ENCODE results near the gene TWNK.

Gene TWNK

GRCh38 chr10:101006593-101007098 lies 19.3 kb downstream of the TWNK start:
- no peak for TF ChIP-seq CTCF (conservative IDR thresholded peaks at IDR 0.05; ENCODE audit: low read length)
- DNase-seq (ENCODE audit: low read depth) = no peak
- no peak overlapping the region for H3K4me3 ChIP-seq (ENCODE audit: low read length)

- H3K4me3 ChIP-seq (ENCODE audit: low read length) = no peak overlapping the region
- DNase-seq (ENCODE audit: low read depth) = no peak
- no peak for TF ChIP-seq CTCF (conservative IDR thresholded peaks at IDR 0.05; ENCODE audit: low read length)
Observed at GRCh38 chr10:101007099-101007711, 19.9 kb downstream of the TWNK start.

- no peak overlapping the region for H3K4me3 ChIP-seq (ENCODE audit: low read length)
- TF ChIP-seq CTCF (conservative IDR thresholded peaks at IDR 0.05; ENCODE audit: low read length) = no peak
- DNase-seq (ENCODE audit: low read depth) = no peak
Observed at GRCh38 chr10:101007915-101008822, 20.8 kb downstream of the TWNK start.

GRCh38 chr10:101008823-101009423 lies 21.6 kb downstream of the TWNK start:
- no peak for TF ChIP-seq CTCF (conservative IDR thresholded peaks at IDR 0.05; ENCODE audit: low read length)
- H3K4me3 ChIP-seq (ENCODE audit: low read length) = no peak overlapping the region
- DNase-seq (ENCODE audit: low read depth) = no peak

GRCh38 chr10:101010329-101010728 lies 23.0 kb downstream of the TWNK start:
- no peak for TF ChIP-seq CTCF (conservative IDR thresholded peaks at IDR 0.05; ENCODE audit: low read length)
- DNase-seq (ENCODE audit: low read depth) = no peak
- no peak overlapping the region for H3K4me3 ChIP-seq (ENCODE audit: low read length)

- TF ChIP-seq CTCF (conservative IDR thresholded peaks at IDR 0.05; ENCODE audit: low read length) = peak; percentile 54
- no peak overlapping the region for H3K4me3 ChIP-seq (ENCODE audit: low read length)
- no peak for DNase-seq (ENCODE audit: low read depth)
Observed at GRCh38 chr10:101011517-101012423, 24.4 kb downstream of the TWNK start.

All from AG10803 (cell line).